Calu3 (cell line): ENCODE measurements around the gene PIGU. TPM values are rescaled to one million over a fixed set of nuclear protein-coding genes. Genes with fewer than 3 reads are reported as not detected.

Source experiments
- BruUV-seq: library from RNA; stranded (reverse); fragments of 400-500 nt; replicated peaks from 2 replicates; lab custom pipeline; 2021; lab: Mats Ljungman, UMichigan
- CTCF ChIA-PET: fragments of 300-600 bp; sonication (Branson Sonifier 250); formaldehyde crosslinking; loops from one replicate; lab custom pipeline; 2022; ENCODE audit warnings: antibody characterized with exemption; lab: Charles Lee
- DNase-seq: peaks from one replicate; pipeline ENCODE4 v3.0.0; 2022
- H3K27ac Mint-ChIP-seq: one replicate; pipeline ENCODE4 v1.8.0; 2022; ENCODE audit warnings: mixed read lengths; ENCODE audit not compliant: unreplicated experiment
- H3K27me3 Mint-ChIP-seq: one replicate; pipeline ENCODE4 v1.8.0; 2022; ENCODE audit warnings: mixed read lengths; ENCODE audit not compliant: unreplicated experiment
- H3K36me3 Mint-ChIP-seq: one replicate; pipeline ENCODE4 v1.8.0; 2022; ENCODE audit warnings: mild to moderate bottlenecking, moderate library complexity, mixed read lengths; ENCODE audit not compliant: insufficient read depth, unreplicated experiment
- H3K4me1 Mint-ChIP-seq: one replicate; pipeline ENCODE4 v1.8.0; 2022; ENCODE audit warnings: mild to moderate bottlenecking, low read depth, mixed read lengths; ENCODE audit not compliant: unreplicated experiment
- H3K4me3 Mint-ChIP-seq: one replicate; pipeline ENCODE4 v1.8.0; 2022; ENCODE audit warnings: mild to moderate bottlenecking, low read depth, moderate library complexity, mixed read lengths; ENCODE audit not compliant: unreplicated experiment
- H3K9me3 Mint-ChIP-seq: one replicate; pipeline ENCODE4 v1.8.0; 2022; ENCODE audit warnings: low read depth, mixed read lengths; ENCODE audit not compliant: unreplicated experiment
- CTCF ChIP-seq: fragments of 200-600 bp; IDR thresholded peaks from one replicate; pipeline ENCODE4 v1.8.0; 2022; ENCODE audit warnings: antibody characterized with exemption; ENCODE audit not compliant: unreplicated experiment
- intact Hi-C: fragments of 100-400 bp; cut with micrococcal nuclease; formaldehyde crosslinking; loops from one replicate; pipeline ENCODE4 v1.10.0; 2022; ENCODE audit not compliant: unreplicated experiment
- total RNA-seq: library from RNA; stranded (reverse); gene quantifications from 2 replicates; pipeline ENCODE4 v1.2.3, GENCODE V29; 2022

PIGU gene
- total RNA-seq, 1 experiment from 2014 or later = 42.8 TPM

DNA sequence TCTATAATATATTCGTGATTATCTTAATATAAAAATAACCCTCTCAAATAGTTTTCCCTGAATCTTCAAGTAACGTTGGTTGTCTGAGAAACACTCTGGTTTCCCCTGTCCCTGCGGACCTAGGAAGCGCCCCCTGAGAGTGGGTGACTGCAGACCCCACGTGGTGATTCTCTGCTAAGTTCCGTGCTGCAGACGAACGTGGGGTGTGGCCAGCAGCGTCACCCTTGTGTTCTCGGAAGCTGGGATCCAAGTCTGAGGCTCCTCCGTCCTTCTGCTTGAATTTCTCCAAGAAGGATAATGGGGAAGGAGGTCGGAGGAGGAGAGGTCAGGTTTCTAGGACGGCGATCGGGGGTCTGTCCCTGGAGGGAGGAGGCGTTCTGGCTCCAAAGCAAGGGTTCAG is 135.0 kb downstream of the PIGU start:
- DNase-seq = no peak
- Mint-ChIP-seq H3K9me3 (no peaks in the 10 kb centered on the region), H3K27me3 (no peaks in the 10 kb centered on the region), H3K4me3 (no peak overlapping the region), H3K36me3 (peaks cover 53% of the 10 kb centered on the region), H3K27ac (no peak overlapping the region), H3K4me1 (peaks cover 6% of the 10 kb centered on the region)
- CTCF ChIA-PET = interaction anchor here (0.7 kb wide), 1 partner anchor 10 kb away, joined by 3 read pairs; no protein-coding TSS in a partner anchor
- no peak for TF ChIP-seq CTCF
- intact Hi-C loops = no loop called here
- BruUV-seq = no TSS peak

DNA sequence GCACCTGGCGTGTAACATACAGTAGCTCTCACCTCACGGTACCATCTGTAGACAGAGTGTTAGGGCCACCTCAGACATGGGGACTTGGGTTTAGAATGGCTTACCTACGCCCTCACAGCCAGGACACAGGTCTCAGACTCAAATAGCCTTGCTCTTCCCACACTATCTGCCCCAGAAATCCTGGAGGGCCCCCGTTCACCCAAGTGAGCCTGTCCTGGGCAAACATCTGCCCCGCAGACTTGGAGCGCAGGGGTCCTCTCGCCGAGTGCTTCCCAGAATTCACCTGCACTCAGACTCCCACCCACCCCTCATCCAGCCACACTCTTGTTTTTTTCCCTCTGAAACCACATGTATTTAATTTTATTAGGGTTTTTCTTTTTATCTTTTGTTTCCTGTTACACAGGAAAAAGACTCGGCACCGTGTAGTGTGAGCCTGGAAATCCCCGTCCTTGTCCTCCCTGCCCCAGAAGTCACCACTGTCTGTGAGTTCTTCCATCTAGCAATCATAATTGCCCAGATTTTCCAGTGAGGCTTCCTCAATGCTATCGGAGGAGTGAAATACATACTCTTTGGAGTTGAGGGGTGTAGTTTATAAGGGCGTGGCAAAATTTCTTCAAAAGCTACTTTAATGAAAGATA is 135.5 kb downstream of the PIGU start:
- Mint-ChIP-seq H3K4me1 (peaks cover 6% of the 10 kb centered on the region), H3K27me3 (no peaks in the 10 kb centered on the region), H3K36me3 (peaks cover 56% of the 10 kb centered on the region), H3K9me3 (no peaks in the 10 kb centered on the region), H3K4me3 (no peak overlapping the region), H3K27ac (no peak overlapping the region)
- CTCF ChIA-PET = no interaction called here
- TF ChIP-seq CTCF = no peak
- no peak for DNase-seq
- intact Hi-C loops = no loop called here
- BruUV-seq = no TSS peak

GRCh38 chr20:34540596-34541263 is 136.2 kb downstream of the PIGU start:
- no peaks in the 10 kb centered on the region for H3K9me3 Mint-ChIP-seq
- H3K4me1 Mint-ChIP-seq = peaks cover 6% of the 10 kb centered on the region
- CTCF ChIA-PET = no interaction called here
- TF ChIP-seq CTCF = no peak
- DNase-seq = no peak
- H3K27ac Mint-ChIP-seq = no peak overlapping the region
- no peaks in the 10 kb centered on the region for H3K27me3 Mint-ChIP-seq
- no TSS peak for BruUV-seq
- H3K36me3 Mint-ChIP-seq = peaks cover 59% of the 10 kb centered on the region
- H3K4me3 Mint-ChIP-seq = no peak overlapping the region
- intact Hi-C loops = no loop called here

- CTCF ChIA-PET = interaction anchor here (0.7 kb wide), 1 partner anchor 25 kb away, joined by 3 read pairs; no protein-coding TSS in a partner anchor
- no TSS peak for BruUV-seq
- DNase-seq = no peak
- Mint-ChIP-seq H3K36me3 (peaks cover 64% of the 10 kb centered on the region), H3K4me3 (no peak overlapping the region), H3K27ac (no peak overlapping the region), H3K9me3 (no peaks in the 10 kb centered on the region), H3K27me3 (no peaks in the 10 kb centered on the region), H3K4me1 (peaks cover 6% of the 10 kb centered on the region)
- TF ChIP-seq CTCF = no peak
- intact Hi-C loops = loop anchor here (2.0 kb wide), 1 partner anchor 169 kb away; no protein-coding TSS in a partner anchor
These were observed 137.1 kb downstream of the PIGU start for GRCh38 chr20:34539756-34540155.
